HG02642 (cell line): Measurements from ENCODE around the gene ZNF212.
A peak's percentile ranks its signal among the peaks of the same experiment; 100 is the strongest.
"Not testable (repeated sequence)": the region's sequence is repeated elsewhere in the genome, so short reads cannot be mapped to it uniquely, and the experiment has no call there.

ENCODE experiments used
- ATAC-seq: cut with Tn5 transposase; IDR thresholded peaks from one replicate; pipeline ENCODE4 v1.9.1; 2021; ENCODE audit warnings: mild to moderate bottlenecking; ENCODE audit not compliant: unreplicated experiment, poor library complexity

ZNF212 gene

GRCh38 chr7:149251518-149251917, 12.1 kb downstream of the ZNF212 start:
- ATAC-seq, result not testable (repeated sequence)

- ATAC-seq, result no peak
Measured at GRCh38 chr7:149252378-149252777, 12.9 kb downstream of the ZNF212 start.

- ATAC-seq, result no peak
Measured at GRCh38 chr7:149253665-149254064, 14.2 kb downstream of the ZNF212 start.

GRCh38 chr7:149254181-149254858, 14.9 kb downstream of the ZNF212 start:
- no peak for ATAC-seq

- ATAC-seq, result no peak
Measured at GRCh38 chr7:149255174-149255573, 15.7 kb downstream of the ZNF212 start.

DNA sequence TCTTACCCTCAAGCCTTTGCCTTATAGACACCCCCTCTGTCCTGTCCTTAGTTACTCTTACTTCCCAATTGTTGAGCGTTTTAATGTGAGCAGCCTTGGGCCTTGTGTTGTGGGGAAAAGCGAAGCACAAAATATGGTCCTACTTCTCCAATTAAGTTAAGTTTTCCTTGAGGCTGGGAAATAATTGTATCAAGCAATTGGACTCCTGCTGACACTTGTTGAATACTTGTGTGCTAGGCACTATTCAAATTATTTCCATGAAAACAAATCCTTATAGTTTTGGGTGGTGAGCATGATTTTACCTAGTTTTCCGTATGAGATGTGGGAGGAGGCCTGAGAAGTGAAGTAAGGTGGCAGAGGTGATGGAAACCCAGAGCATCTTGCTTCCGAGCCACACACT, 17.1 kb downstream of the ZNF212 start:
- ATAC-seq, result no peak

GRCh38 chr7:149257146-149257545, 17.7 kb downstream of the ZNF212 start:
- ATAC-seq, result no peak

DNA sequence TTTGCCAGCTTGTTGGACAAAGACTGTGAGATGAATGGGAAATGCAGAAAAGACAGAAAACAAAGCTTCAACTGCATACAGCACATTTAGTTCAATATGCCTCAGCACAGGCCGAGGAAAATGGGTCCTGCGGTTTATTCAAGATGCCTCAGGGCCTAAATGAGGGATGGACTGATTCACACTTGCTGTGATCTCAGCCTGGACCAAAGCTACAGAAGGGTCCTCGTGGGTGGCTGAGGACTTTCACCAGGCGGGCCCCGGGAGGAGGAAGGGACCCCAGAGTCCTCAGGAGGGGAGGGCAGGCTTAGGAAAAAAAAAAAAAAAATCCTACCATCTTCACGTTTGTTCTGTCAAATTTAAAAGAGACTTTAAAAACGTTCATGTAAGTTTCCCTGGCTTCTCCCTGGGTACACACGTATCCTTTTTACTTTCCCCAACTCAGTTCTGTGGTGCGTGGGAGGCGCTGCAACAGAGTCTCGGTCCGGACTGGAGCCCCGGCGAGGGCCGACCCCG, 21.9 kb downstream of the ZNF212 start:
- ATAC-seq, result peak; percentile 8

DNA sequence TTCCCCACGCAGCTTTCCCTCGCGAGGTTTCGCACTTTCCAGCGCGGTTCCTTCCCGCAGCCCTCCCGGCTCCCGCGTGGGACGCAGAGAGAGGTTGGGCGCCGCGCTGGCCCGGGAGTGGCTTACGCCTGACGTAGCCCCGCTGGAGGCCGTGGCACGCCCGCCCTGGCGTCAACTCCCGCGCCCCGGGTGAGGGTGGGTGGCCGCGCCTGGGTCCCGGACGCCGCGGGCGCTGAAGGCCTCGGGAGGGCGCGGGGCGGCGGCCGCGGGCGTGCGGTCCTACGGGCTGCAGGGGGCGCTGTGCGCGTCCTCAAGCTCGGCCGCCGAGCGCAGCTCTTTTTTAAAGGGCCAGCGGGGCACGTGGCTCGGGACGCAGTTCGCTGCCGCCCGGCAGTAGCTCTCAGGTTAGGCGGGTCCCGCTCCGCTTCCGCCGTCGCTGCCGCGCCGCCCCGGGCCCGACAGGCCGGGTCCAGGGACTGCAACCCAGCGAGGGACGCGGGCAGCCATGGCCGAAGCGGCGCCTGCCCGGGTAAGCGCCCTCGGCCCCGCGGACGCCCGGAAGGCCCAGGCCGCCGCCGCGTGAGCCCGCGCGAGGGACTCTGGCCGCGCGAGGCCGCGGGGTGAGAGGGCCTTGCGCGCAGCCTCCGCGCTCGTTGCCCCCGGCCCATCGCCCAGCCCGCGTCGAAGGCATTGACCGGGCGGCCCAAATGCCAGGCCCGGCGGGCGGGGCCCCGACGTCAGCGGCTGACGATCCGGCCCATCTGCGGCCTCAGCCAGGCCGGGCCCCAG, 22.6 kb downstream of the ZNF212 start, which contains the start of gene ZNF783:
Gene ZNF783 (plus strand): TSS at position 368 of the 789 bp plus-strand sequence. CDS start 138 bp downstream, at position 506.
- ATAC-seq, result peak; percentile 91

DNA sequence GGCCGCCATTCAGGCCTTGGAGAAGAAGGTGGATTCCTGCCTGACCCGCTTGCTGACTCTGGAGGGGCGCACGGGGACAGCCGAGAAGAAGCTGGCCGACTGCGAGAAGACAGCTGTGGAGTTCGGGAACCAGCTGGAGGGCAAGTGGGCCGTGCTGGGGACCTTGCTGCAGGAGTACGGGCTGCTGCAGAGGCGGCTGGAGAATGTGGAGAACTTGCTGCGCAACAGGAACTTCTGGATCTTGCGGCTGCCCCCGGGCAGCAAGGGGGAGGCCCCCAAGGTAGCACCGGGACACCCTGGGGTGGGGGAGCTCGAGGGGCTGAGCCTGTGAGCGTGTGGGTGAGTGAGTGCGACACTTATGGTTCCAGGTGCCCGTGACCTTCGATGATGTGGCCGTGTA, 27.0 kb downstream of the ZNF212 start:
- ATAC-seq, result no peak

DNA sequence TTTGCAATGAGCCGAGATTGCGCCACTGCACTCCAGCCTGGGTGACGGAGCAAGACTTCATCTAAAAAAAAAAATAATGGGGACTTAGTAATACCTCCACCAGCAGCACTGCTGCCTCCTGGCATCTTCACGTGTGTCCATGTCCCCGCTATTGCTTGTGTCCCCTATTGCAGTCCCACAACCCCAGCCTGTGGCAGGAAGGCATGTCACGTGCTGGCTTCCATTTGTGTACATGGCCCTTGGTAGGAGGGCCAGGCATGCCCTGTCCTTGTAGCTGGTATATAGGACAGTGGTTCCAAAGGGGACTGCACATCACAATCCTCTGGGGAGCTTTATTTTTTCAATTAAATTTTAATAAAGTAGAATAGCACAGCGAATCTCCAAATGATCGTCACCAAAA, 28.3 kb downstream of the ZNF212 start:
- ATAC-seq, result no peak

DNA sequence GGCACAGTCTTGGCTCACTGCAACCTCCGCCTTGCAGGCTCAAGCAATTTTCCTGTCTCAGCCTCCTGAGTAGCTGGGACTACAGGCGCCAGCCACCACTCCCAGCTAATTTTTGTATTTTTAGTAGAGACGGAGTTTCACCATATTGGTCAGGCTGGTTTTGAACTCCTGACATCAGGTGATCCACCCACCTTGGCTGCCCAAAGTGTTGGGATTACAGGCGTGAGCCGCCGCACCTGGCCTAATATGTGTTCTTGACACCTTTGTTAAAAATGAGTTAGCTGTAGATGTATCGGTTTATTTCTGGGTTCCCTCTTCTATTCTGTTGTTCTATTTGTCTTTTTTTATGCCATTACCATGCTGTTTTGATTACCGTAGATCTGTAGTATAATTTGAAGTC, 35.0 kb downstream of the ZNF212 start:
- ATAC-seq, result not testable (repeated sequence)

- no peak for ATAC-seq
Measured at GRCh38 chr7:149277871-149278270, 38.4 kb downstream of the ZNF212 start.

GRCh38 chr7:149278396-149278795, 38.9 kb downstream of the ZNF212 start:
- no peak for ATAC-seq

DNA sequence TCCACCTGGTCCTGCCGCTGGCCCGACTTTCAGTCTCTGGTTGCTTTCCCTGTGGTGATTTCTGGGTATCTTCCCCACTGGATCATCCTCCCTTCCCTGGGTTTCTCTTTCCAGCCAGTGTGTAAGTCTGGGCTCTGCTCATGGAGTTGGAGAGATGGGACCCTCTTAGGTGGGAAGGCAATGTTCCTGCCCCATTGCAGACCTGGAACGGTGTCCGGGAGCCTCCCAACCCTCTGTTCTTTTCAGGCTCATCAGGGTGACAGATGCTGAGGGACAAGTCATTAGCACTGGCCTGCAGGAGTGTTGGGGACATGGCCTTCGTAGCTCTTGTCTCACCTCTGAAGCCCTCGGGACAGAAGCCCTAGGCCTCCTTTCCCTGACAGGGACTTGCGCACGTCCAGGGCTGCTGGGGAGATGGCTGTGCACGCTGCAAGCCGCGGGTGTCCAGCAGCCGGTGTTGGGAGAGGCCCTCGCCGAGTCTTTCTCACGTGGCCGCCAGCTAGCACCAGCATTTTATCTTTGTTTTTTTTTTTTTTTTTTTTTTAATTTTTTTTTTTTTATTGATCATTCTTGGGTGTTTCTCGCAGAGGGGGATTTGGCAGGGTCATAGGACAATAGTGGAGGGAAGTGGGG, 39.8 kb downstream of the ZNF212 start:
- ATAC-seq, result no peak

- no peak for ATAC-seq
Measured at GRCh38 chr7:149280151-149280550, 40.7 kb downstream of the ZNF212 start.

DNA sequence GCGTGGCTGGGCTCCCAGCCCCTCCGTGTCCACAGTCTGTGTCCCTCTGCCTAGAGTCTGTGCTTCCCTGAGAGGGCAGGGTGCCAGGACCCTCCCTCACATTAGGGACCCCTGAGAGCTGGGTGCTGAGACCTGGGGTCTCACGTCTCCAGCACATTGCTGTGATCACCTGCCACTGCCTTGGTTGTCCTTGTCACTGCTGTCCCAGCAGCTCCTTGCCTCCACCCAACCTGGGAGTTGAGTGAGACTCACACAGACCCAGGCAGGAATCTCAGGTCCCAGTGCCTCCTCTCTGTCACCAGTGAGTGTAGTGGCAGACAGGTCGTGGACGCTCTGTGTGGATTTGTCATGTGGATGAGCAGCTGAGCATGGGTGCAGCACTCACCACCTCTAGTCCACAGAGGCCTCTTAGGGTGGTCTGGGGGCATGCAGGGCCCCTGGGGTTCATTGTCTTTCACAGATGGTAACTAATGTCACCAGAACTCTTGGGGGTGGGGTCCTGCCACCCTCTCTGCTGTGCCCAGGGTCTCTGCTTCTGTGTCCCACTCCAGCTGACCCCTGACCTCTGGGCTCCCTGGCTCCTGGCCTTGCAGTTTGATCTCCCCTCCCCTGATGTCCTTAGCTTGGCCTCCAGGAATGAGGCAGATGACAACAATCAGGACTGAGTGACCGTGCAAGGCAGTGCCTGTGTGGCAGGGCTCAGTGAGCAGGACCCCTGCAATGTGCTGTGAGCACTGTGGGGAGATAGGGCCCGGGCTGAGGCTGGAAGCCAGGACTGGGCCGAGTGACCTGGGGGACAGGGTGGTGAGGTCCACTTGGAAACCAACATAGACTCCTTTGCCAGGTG, 41.4 kb downstream of the ZNF212 start:
- no peak for ATAC-seq

DNA sequence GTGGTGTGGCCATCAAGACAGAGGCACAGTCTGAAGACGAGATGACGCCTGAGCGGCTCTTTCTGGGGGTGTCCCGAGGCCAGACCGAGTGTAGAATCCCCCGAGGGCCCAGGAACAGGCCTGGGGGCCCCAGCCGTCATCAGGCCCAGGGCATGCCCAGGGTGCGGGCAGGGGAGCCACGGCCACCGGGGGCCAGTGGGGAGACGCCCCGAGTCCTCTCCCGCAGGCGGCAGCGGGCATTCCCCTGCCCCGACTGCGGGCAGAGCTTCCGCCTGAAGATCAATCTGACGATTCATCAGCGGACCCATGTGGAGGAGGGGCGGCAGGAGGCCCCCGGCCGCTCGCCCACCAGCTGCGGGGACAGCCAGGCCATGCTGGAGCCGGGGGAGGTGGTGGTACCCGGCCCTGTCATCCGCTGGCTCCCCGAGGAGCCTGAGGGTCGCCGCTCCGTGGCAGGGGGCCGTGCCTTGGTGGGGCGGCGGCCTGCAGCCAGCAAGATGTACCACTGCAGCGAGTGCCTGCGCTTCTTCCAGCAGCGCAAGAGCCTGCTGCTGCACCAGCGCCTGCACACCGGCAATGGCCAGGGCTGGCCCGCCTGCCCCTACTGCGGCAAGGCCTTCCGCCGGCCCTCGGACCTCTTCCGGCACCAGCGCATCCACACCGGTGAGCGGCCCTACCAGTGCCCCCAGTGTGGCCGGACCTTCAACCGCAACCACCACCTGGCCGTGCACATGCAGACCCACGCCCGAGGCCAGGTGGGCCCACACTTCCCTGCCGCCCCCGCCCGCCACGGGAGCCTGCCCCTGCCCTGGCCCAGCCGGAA, 42.3 kb downstream of the ZNF212 start:
- ATAC-seq, result no peak

- no peak for ATAC-seq
Measured at GRCh38 chr7:149282331-149282655, 42.8 kb downstream of the ZNF212 start.
